Gastrocnemius medialis (tissue), 4 donors: ENCODE measurements around the gene KIFC3.

Experiments
- CTCF ChIP-seq, 5 experiments: fragments of 450-650 bp in 3 of 5; fragments of 200-600 bp in 2 of 5; sonication (generic) in 2 of 5; IDR thresholded peaks in 4 of 5; conservative IDR thresholded peaks in 1 of 5; 1 replicate in 4 of 5; 2 replicates in 1 of 5; pipeline ENCODE4 v1.5.1; 2016 to 2019; ENCODE audit warnings: antibody characterized with exemption in 5 of 5, mild to moderate bottlenecking in 3 of 5, moderate library complexity in 3 of 5
- POLR2A ChIP-seq, 2 donors: fragments of 450-650 bp; IDR thresholded peaks; one replicate each; pipeline ENCODE4 v1.6.1; 2017; ENCODE audit warnings: antibody characterized with exemption in 2 of 2, mild to moderate bottlenecking in 2 of 2, moderate library complexity in 2 of 2

- TF ChIP-seq CTCF (IDR thresholded peaks at IDR 0.05 in 4 of 5, conservative IDR thresholded peaks at IDR 0.05 in 1 of 5) (no peak), POLR2A (IDR thresholded peaks at IDR 0.05) (no peak)
These were observed 74.7 kb downstream of the KIFC3 start for GRCh38 chr16:57727610-57728009.
